H9 (cell line): ENCODE data around the gene FAM241A. TPM values are rescaled to one million over a fixed set of nuclear protein-coding genes. Genes with fewer than 3 reads are reported as not detected.

Experiments
- DNase-seq: peaks from one replicate; pipeline ENCODE4 v3.0.0-alpha.2; 2017
- H2AFZ ChIP-seq: one replicate; pipeline ENCODE4 v1.6.1; 2013; ENCODE audit warnings: mild to moderate bottlenecking, low read length, control low read depth, moderate library complexity
- H2AK5ac ChIP-seq: 2 replicates; pipeline ENCODE4 v1.6.1; 2013; ENCODE audit warnings: low read length, control low read depth, mixed read lengths; ENCODE audit not compliant: insufficient read length
- H2BK120ac ChIP-seq: one replicate; pipeline ENCODE4 v1.6.1; 2013; ENCODE audit warnings: low read depth, mild to moderate bottlenecking, low read length, control low read depth, inconsistent platforms; ENCODE audit not compliant: poor library complexity, severe bottlenecking
- H2BK12ac ChIP-seq: 2 replicates; pipeline ENCODE4 v1.6.1; 2013; ENCODE audit warnings: low read length, control low read depth, mixed read lengths, low read depth; ENCODE audit not compliant: insufficient read length
- H2BK15ac ChIP-seq: 2 replicates; pipeline ENCODE4 v1.6.1; 2013; ENCODE audit warnings: low read depth, low read length, control low read depth
- H2BK20ac ChIP-seq: one replicate; pipeline ENCODE4 v1.6.1; 2013; ENCODE audit warnings: low read depth, mild to moderate bottlenecking, low read length, control low read depth, inconsistent platforms; ENCODE audit not compliant: poor library complexity, severe bottlenecking
- H2BK5ac ChIP-seq: 2 replicates; pipeline ENCODE4 v1.6.1; 2013; ENCODE audit warnings: low read length, control low read depth, mixed read lengths; ENCODE audit not compliant: insufficient read length
- H3K14ac ChIP-seq: 2 replicates; pipeline ENCODE4 v1.6.1; 2013; ENCODE audit warnings: low read length, control low read depth; ENCODE audit not compliant: insufficient read depth
- H3K18ac ChIP-seq: 2 replicates; pipeline ENCODE4 v1.6.1; 2013; ENCODE audit warnings: low read depth, mild to moderate bottlenecking, mixed read lengths, low read length, control low read depth; ENCODE audit not compliant: insufficient read length
- H3K23ac ChIP-seq: 2 replicates; pipeline ENCODE4 v1.6.1; 2013; ENCODE audit warnings: low read length, control low read depth, mixed read lengths, low read depth; ENCODE audit not compliant: insufficient read length
- H3K23me2 ChIP-seq: 2 replicates; pipeline ENCODE4 v1.6.1; 2013; ENCODE audit warnings: low read depth, mild to moderate bottlenecking, mixed read lengths, low read length, control low read depth; ENCODE audit not compliant: insufficient read length, poor library complexity, severe bottlenecking
- H3K27ac ChIP-seq: 2 replicates; pipeline ENCODE4 v1.5.1; 2013; ENCODE audit warnings: low read length, control low read depth, mixed read lengths, low read depth; ENCODE audit not compliant: insufficient read length
- H3K27me3 ChIP-seq: 2 replicates; pipeline ENCODE4 v1.6.1; 2013; ENCODE audit warnings: low read length, control low read depth, inconsistent platforms; ENCODE audit not compliant: insufficient read depth
- H3K4ac ChIP-seq: 2 replicates; pipeline ENCODE4 v1.6.1; 2013; ENCODE audit warnings: low read depth, mild to moderate bottlenecking, control low read depth, inconsistent platforms, low read length, moderate library complexity
- H3K4me1 ChIP-seq: 2 replicates; pipeline ENCODE4 v1.6.1; 2013; ENCODE audit warnings: low read length, control low read depth, inconsistent platforms; ENCODE audit not compliant: insufficient read depth
- H3K4me2 ChIP-seq: 2 replicates; pipeline ENCODE4 v1.6.1; 2013; ENCODE audit warnings: low read length, control low read depth, mixed read lengths; ENCODE audit not compliant: insufficient read length, insufficient read depth
- H3K56ac ChIP-seq: 2 replicates; pipeline ENCODE4 v1.6.1; 2013; ENCODE audit warnings: low read depth, mild to moderate bottlenecking, mixed read lengths, low read length, control low read depth; ENCODE audit not compliant: insufficient read length
- H3K79me1 ChIP-seq: 2 replicates; pipeline ENCODE4 v1.6.1; 2013; ENCODE audit warnings: low read depth, mild to moderate bottlenecking, moderate library complexity, low read length, control low read depth, inconsistent platforms; ENCODE audit not compliant: insufficient read depth, poor library complexity, severe bottlenecking
- H3K79me2 ChIP-seq: 2 replicates; pipeline ENCODE4 v1.6.1; 2013; ENCODE audit warnings: low read length, control low read depth, inconsistent platforms; ENCODE audit not compliant: insufficient read depth
- H3K9ac ChIP-seq: 2 replicates; pipeline ENCODE4 v1.6.1; 2013; ENCODE audit warnings: low read length, control low read depth, mixed read lengths; ENCODE audit not compliant: insufficient read length; ENCODE audit errors: extremely low read depth
- H3K9me3 ChIP-seq: one replicate; pipeline ENCODE4 v1.6.1; 2013; ENCODE audit warnings: low read depth, low read length, inconsistent platforms; ENCODE audit not compliant: control insufficient read depth
- H3T11ph ChIP-seq: one replicate; pipeline ENCODE4 v1.6.1; 2013; ENCODE audit warnings: mild to moderate bottlenecking, low read length, control low read depth, inconsistent platforms
- H4K20me1 ChIP-seq: one replicate; pipeline ENCODE4 v1.6.1; 2013; ENCODE audit not compliant: control insufficient read depth, insufficient read length, insufficient read depth
- H4K5ac ChIP-seq: 2 replicates; pipeline ENCODE4 v1.6.1; 2013; ENCODE audit warnings: low read depth, mild to moderate bottlenecking, mixed read lengths, low read length, control low read depth; ENCODE audit not compliant: insufficient read length
- H4K8ac ChIP-seq: replicated peaks from 2 replicates; pipeline ENCODE4 v1.6.1; 2013; ENCODE audit warnings: low read length, control low read depth, mixed read lengths, low read depth; ENCODE audit not compliant: insufficient read length
- H4K91ac ChIP-seq: 2 replicates; pipeline ENCODE4 v1.6.1; 2013; ENCODE audit warnings: low read depth, mild to moderate bottlenecking, moderate library complexity, mixed read lengths, low read length, control low read depth; ENCODE audit not compliant: insufficient read length
- H3K27ac Mint-ChIP-seq, 3 experiments: 2 replicates in 2 of 3; 3 replicates in 1 of 3; pipeline ENCODE4 v1.8.0; 2020 to 2021; ENCODE audit warnings: mixed read lengths in 3 of 3, mild to moderate bottlenecking in 1 of 3, moderate library complexity in 1 of 3
- H3K27me3 Mint-ChIP-seq: 2 replicates; pipeline ENCODE4 v1.8.0; 2021; ENCODE audit warnings: low read depth, mild to moderate bottlenecking, moderate library complexity, mixed read lengths
- H3K36me3 Mint-ChIP-seq, 3 experiments: 2 replicates in 2 of 3; 3 replicates in 1 of 3; pipeline ENCODE4 v1.8.0; 2020 to 2021; ENCODE audit warnings: low read depth in 3 of 3, mixed read lengths in 3 of 3; ENCODE audit not compliant: insufficient read depth in 1 of 3
- H3K4me1 Mint-ChIP-seq, 2 experiments: 2 replicates each; pipeline ENCODE4 v1.8.0; 2020; ENCODE audit warnings: mixed read lengths in 2 of 2
- H3K4me3 Mint-ChIP-seq, 2 experiments: 2 replicates in 1 of 2; 3 replicates in 1 of 2; pipeline ENCODE4 v1.8.0; 2020 to 2021; ENCODE audit warnings: mild to moderate bottlenecking in 2 of 2, mixed read lengths in 2 of 2, moderate library complexity in 1 of 2
- H3K9me3 Mint-ChIP-seq, 2 experiments: 2 replicates in 1 of 2; 3 replicates in 1 of 2; pipeline ENCODE4 v1.8.0; 2020; ENCODE audit warnings: mild to moderate bottlenecking in 2 of 2, mixed read lengths in 2 of 2, moderate library complexity in 1 of 2
- CTCF ChIP-seq: fragments of 200-600 bp; sonication (generic); conservative IDR thresholded peaks from 3 replicates; pipeline ENCODE4 v1.8.0; 2021; ENCODE audit warnings: antibody characterized with exemption, mild to moderate bottlenecking
- WGBS: extraction: QIAGEN DNeasy Blood & Tissue Kit; methylation state at CpG from one replicate; pipeline ENCODE4 v1.1.7; 2013; ENCODE audit warnings: missing lambda C conversion rate, low lambda C conversion rate, mixed read lengths; ENCODE audit not compliant: insufficient read length; ENCODE audit errors: extremely low coverage; 5-methylcytosine and 5-hydroxymethylcytosine counted together
- total RNA-seq: library from RNA; stranded (reverse); gene quantifications from 2 replicates; pipeline ENCODE4 v1.2.1, GENCODE V29; 2021

FAM241A gene
- total RNA-seq, 1 experiment from 2014 or later: 0.13 TPM

GRCh38 chr4:112181358-112182000 lies 36.2 kb downstream of the FAM241A start:
- H3K9me3 ChIP-seq: no peaks in the 10 kb centered on the region

More at GRCh38 chr4:112181358-112182000, 36.2 kb downstream of the FAM241A start:
- Histone ChIP-seq H2BK20ac (no peak overlapping the region), H3K79me1 (no peaks in the 10 kb centered on the region), H3T11ph (no peak overlapping the region), H4K20me1 (no peaks in the 10 kb centered on the region), H2AK5ac (no peak overlapping the region), H3K4me2 (no peak overlapping the region), H2BK120ac (no peak overlapping the region), H3K23ac (no peak overlapping the region), H2BK5ac (no peak overlapping the region), H4K5ac (no peak overlapping the region), H4K91ac (no peak overlapping the region), H3K14ac (no peak overlapping the region), H3K4ac (no peak overlapping the region), H3K23me2 (no peaks in the 10 kb centered on the region), H3K27ac (no peak overlapping the region), H3K27me3 (no peaks in the 10 kb centered on the region), H4K8ac (no peak overlapping the region), H2BK15ac (no peak overlapping the region), H3K56ac (no peak overlapping the region), H3K79me2 (no peaks in the 10 kb centered on the region), H2AFZ (no peak overlapping the region), H3K9ac (no peak overlapping the region), H3K4me1 (no peaks in the 10 kb centered on the region; the same call in 1 of the 2 replicates), H2BK12ac (no peak overlapping the region), H3K18ac (no peak overlapping the region)
- WGBS: no CpG with 5 or more reads among the region's 3 CpGs
- no peak overlapping the region for H3K27ac Mint-ChIP-seq
- H3K4me3 Mint-ChIP-seq: no peak overlapping the region
- no peaks in the 10 kb centered on the region for H3K36me3 Mint-ChIP-seq
- peaks cover 7 to 8% of the 10 kb centered on the region in 2 experiments for H3K4me1 Mint-ChIP-seq
- DNase-seq: no peak
- H3K27me3 Mint-ChIP-seq: no peaks in the 10 kb centered on the region
- no peak for TF ChIP-seq CTCF
- H3K9me3 Mint-ChIP-seq: no peaks in the 10 kb centered on the region
